Osteocyte (in vitro differentiated cells): Measurements from ENCODE around the gene SPTBN4. TPM values are rescaled to one million over a fixed set of nuclear protein-coding genes. Genes with fewer than 3 reads are reported as not detected.

ENCODE experiments used
- DNase-seq: peaks from one replicate; pipeline ENCODE4 v3.0.0; 2021; ENCODE audit warnings: mixed read lengths; ENCODE audit not compliant: unreplicated experiment; ENCODE audit errors: extremely low spot score
- H3K27ac Mint-ChIP-seq: one replicate; pipeline ENCODE4 v1.8.0; 2021; ENCODE audit warnings: mild to moderate bottlenecking, mixed read lengths; ENCODE audit not compliant: unreplicated experiment
- H3K27me3 Mint-ChIP-seq: one replicate; pipeline ENCODE4 v1.8.0; 2021; ENCODE audit warnings: mixed read lengths; ENCODE audit not compliant: unreplicated experiment
- H3K36me3 Mint-ChIP-seq: one replicate; pipeline ENCODE4 v1.8.0; 2021; ENCODE audit warnings: mixed read lengths; ENCODE audit not compliant: unreplicated experiment
- H3K4me1 Mint-ChIP-seq: one replicate; pipeline ENCODE4 v1.8.0; 2021; ENCODE audit warnings: mixed read lengths; ENCODE audit not compliant: unreplicated experiment
- H3K4me3 Mint-ChIP-seq: one replicate; pipeline ENCODE4 v1.8.0; 2021; ENCODE audit warnings: mild to moderate bottlenecking, moderate library complexity, mixed read lengths; ENCODE audit not compliant: unreplicated experiment
- H3K9me3 Mint-ChIP-seq: one replicate; pipeline ENCODE4 v1.8.0; 2021; ENCODE audit warnings: mixed read lengths; ENCODE audit not compliant: unreplicated experiment
- total RNA-seq: library from RNA; stranded (reverse); gene quantifications from 2 replicates; pipeline ENCODE4 v1.2.1, GENCODE V29; 2021
- TF ChIP-seq, protein P1 (sequence below): fragments of 200-600 bp; sonication (generic); IDR thresholded peaks from 2 replicates; pipeline ENCODE4 v1.5.0; 2021; ENCODE audit warnings: antibody characterized with exemption, mild to moderate bottlenecking, moderate library complexity

Gene SPTBN4
- total RNA-seq, 1 donor from 2014 or later = 0.48 TPM

DNA sequence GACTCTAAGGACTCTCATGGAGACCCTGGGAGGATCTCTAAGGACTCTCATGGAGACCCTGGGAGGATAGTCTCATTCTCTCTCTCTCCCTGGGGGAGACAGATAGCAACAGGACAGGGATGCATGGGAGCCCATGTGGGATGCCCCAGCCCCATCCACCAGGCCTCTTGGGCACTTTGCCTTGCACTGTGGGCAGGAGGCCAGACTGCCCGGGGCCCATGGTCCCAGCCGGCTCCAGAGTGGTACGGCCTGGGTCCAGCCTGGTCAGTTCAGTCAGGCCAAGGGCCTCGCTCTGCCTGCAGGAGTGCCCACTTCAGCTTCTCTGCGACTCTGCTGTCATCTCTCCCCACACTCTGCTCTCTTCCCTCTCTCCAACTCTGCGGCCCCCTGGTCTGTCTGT lies 61.3 kb downstream of the SPTBN4 start:
- no peak for DNase-seq
- TF ChIP-seq, protein P1, sequence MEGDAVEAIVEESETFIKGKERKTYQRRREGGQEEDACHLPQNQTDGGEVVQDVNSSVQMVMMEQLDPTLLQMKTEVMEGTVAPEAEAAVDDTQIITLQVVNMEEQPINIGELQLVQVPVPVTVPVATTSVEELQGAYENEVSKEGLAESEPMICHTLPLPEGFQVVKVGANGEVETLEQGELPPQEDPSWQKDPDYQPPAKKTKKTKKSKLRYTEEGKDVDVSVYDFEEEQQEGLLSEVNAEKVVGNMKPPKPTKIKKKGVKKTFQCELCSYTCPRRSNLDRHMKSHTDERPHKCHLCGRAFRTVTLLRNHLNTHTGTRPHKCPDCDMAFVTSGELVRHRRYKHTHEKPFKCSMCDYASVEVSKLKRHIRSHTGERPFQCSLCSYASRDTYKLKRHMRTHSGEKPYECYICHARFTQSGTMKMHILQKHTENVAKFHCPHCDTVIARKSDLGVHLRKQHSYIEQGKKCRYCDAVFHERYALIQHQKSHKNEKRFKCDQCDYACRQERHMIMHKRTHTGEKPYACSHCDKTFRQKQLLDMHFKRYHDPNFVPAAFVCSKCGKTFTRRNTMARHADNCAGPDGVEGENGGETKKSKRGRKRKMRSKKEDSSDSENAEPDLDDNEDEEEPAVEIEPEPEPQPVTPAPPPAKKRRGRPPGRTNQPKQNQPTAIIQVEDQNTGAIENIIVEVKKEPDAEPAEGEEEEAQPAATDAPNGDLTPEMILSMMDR = no peak
- Mint-ChIP-seq H3K9me3 (no peaks in the 10 kb centered on the region), H3K27ac (no peak overlapping the region), H3K4me3 (no peak overlapping the region), H3K27me3 (peaks cover 36% of the 10 kb centered on the region), H3K36me3 (no peaks in the 10 kb centered on the region), H3K4me1 (peaks cover 9% of the 10 kb centered on the region)

GRCh38 chr19:40528533-40529092 lies 61.8 kb downstream of the SPTBN4 start:
- H3K4me3 Mint-ChIP-seq = peak overlapping the region; percentile 29
- H3K36me3 Mint-ChIP-seq = no peaks in the 10 kb centered on the region
- TF ChIP-seq, protein P1 = no peak
- H3K4me1 Mint-ChIP-seq = peaks cover 9% of the 10 kb centered on the region
- DNase-seq = no peak
- H3K27ac Mint-ChIP-seq = no peak overlapping the region
- H3K27me3 Mint-ChIP-seq = peaks cover 37% of the 10 kb centered on the region
- H3K9me3 Mint-ChIP-seq = no peaks in the 10 kb centered on the region

DNA sequence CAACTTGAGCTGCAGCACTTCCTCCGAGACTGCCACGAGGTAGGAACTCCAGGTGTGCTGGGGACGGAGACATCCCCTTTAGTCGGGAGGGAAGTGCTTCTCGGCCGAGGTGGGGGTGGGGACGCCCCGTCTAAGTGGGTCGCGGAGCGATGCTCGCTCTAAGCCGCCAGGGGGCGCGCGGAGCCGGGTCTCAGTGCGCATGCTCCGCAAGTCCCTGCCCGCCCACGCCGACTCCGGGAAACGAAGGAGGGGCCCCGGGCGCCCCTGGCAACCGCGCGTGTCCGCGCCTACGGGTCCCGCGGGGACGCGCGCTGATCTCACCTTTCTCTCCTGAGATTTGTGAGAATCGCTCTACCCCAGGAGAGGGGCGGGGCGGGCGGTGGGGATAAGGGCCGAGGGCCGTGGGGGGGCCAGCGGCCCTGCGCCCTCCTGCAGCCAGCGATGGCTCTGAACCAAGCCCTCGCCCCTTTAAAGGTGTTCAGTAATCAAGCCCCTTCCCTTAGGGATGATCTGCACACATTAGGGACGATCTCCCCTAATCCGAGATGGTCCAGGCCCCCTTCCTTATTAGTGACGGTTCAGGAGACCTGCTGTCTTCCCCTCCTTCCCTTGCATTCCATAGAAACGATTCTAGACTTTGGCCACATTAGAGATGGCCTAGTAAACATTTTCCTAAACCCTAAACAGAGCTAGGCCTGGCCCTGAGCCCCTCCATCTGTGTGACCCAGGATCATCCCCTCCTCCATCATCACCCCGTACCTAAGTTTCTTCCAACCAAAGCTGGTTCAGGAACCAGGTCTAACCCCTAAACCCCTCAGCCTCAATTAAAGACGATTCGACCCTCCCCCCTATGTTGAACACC lies 62.5 kb downstream of the SPTBN4 start:
- Mint-ChIP-seq H3K36me3 (no peaks in the 10 kb centered on the region), H3K4me1 (peaks cover 9% of the 10 kb centered on the region), H3K9me3 (peaks cover 5% of the 10 kb centered on the region), H3K27me3 (peaks cover 44% of the 10 kb centered on the region), H3K27ac (peak overlapping the region; percentile 48), H3K4me3 (peak overlapping the region; percentile 68)
- TF ChIP-seq, protein P1 = peak; percentile 93
- DNase-seq = peak; percentile 94

GRCh38 chr19:40530091-40530901 lies 63.5 kb downstream of the SPTBN4 start:
- DNase-seq = no peak
- H3K27me3 Mint-ChIP-seq = peaks cover 34% of the 10 kb centered on the region
- TF ChIP-seq, protein P1 = peak; percentile 21

More at GRCh38 chr19:40530091-40530901, 63.5 kb downstream of the SPTBN4 start:
- Mint-ChIP-seq H3K27ac (no peak overlapping the region), H3K9me3 (peaks cover 6% of the 10 kb centered on the region), H3K36me3 (no peaks in the 10 kb centered on the region), H3K4me3 (peak overlapping the region; percentile 68), H3K4me1 (peaks cover 9% of the 10 kb centered on the region)
